Left colon (tissue), 2 donors: Measurements from ENCODE around the gene OR10H5. TPM values are rescaled to one million over a fixed set of nuclear protein-coding genes. Genes with fewer than 3 reads are reported as not detected.
"Not testable (repeated sequence)": the region's sequence is repeated elsewhere in the genome, so short reads cannot be mapped to it uniquely, and the experiment has no call there.

ENCODE experiments used
- ATAC-seq: fragments of 200-7000 bp; cut with Tn5 transposase; one replicate; pipeline ENCODE4 v1.9.1; 2020; ENCODE audit warnings: mild to moderate bottlenecking, moderate library complexity
- DNase-seq, 2 donors: peaks; one replicate each; pipeline ENCODE4 v3.0.0-alpha.2; 2020
- intact Hi-C, 2 donors: fragments of 100-400 bp; cut with DNase I in 1 of 2; cut with micrococcal nuclease in 1 of 2; formaldehyde crosslinking; loops; one replicate each; pipeline versions ENCODE4 v1.11.2 to v1.14.0; 2022; cut with DNase I, micrococcal nuclease
- long read RNA-seq: library from polyadenylated mRNA; unstranded; transcript quantifications from one replicate; pipeline ENCODE4 v2.0.0, GENCODE V29; 2021
- total RNA-seq, 2 donors: library from RNA; stranded (reverse); fragmentation: NEBNext Ultra II Directional; extraction: Animal tissue kit (Norgen Biotek cat#: 25700); gene quantifications; one replicate each; pipeline ENCODE4 v1.2.1, GENCODE V29; 2021
- donor health status: DM: no; HTN: no; CAD: no.
- donor health status: DM: yes; HTN: yes; CAD: no.

Gene OR10H5, protein sequence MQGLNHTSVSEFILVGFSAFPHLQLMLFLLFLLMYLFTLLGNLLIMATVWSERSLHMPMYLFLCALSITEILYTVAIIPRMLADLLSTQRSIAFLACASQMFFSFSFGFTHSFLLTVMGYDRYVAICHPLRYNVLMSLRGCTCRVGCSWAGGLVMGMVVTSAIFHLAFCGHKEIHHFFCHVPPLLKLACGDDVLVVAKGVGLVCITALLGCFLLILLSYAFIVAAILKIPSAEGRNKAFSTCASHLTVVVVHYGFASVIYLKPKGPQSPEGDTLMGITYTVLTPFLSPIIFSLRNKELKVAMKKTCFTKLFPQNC
- not detected for total RNA-seq
- long read RNA-seq, result 0 reads

DNA sequence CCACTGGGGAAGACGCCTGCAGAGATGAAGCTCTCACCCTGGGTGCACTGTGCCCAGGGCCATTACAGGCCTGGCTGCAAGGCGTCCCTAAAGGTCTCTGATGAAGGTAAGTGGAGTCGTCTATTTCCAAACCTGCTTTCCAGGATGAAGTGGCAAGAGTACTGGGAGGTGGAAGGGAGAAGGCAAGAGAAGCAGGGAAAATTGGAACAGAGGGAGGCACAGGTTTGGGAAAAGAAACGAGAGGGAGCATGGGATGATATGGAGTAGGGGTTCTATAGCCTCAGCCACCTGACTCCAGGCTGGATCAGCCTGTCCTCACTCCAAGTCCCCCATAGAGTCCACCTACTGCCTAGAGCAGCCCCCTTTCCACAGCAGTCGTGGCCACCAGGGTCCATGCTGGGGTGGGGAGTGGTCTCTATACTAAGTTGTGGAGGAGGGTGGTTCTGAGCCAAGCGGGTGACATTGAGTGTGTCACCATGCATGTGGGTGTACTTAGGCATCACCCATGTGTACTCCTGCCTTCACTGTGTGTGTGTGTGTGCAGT, at the start of gene OR10H5:
TSS of gene OR10H5 (plus strand) at position 51 of the 545 bp plus-strand sequence. CDS start 6,388 bp downstream, outside the sequence.
- DNase-seq (no peak), ATAC-seq (no peak)
- intact Hi-C loops, result no loop called here

DNA sequence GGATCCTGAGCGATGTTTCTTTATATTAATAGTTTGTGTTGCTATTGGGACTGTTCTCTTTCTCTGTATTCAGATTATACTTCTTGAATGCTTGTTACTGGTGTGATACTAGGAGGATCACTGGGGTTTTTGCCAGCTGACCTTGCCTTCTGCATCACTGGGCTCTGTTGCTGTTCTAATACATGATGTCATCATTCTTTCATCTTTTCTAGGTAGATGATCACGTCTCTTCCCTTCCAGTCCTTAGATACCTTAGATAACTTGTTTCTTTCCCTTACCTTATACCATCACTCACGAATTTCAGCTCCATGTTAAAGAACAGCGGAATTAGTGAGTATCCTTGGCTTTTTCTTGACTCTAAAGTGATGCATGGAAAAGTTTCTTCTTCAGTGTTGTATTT, 49.7 kb upstream of the OR10H5 start, which contains the start of gene OR10H3:
TSS of gene OR10H3 (plus strand) at position 264 of the 400 bp plus-strand sequence. CDS start 3,408 bp downstream, outside the sequence.
- intact Hi-C loops, result no loop called here
- DNase-seq (no peak), ATAC-seq (no peak)

DNA sequence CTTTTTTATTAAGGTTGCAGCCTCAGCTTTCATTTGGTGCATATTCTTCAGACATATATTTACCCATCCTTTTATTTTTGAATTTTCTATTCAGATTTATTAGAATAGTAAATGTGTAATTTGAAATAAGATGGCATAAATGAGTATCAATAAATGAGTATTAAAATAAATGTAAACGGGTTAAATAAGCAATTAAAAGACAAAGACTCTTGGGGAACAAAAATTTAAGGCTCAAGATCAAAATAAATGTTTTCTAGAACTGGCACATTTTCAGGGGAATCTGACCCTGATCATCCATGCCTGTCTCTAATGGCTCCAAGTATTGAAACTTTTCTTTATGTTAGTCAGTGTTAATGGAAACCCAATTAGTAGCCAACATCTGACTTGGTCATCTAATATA, 46.7 kb upstream of the OR10H5 start:
- DNase-seq (no peak), ATAC-seq (no peak)
- intact Hi-C loops, result no loop called here

DNA sequence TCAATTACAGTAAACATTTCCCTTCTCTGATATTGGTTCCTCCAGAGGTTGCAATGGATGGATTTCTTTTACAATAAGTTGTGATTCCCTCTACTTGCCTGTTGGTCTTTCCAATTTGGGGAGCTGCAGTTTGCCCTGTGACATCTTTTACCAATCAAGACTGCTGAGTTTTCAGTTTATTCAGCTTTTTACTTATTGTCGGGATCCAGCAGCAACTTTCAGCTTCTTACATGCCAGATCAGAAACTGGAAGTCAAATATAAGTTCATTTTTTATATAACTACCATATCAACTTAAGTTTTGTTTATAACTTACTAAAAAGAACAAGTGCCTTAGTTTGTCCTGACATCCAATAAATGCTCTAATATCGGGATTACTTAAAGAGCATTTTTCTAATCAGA, 39.2 kb upstream of the OR10H5 start:
- intact Hi-C loops, result no loop called here
- no peak for ATAC-seq
- DNase-seq, result no peak

DNA sequence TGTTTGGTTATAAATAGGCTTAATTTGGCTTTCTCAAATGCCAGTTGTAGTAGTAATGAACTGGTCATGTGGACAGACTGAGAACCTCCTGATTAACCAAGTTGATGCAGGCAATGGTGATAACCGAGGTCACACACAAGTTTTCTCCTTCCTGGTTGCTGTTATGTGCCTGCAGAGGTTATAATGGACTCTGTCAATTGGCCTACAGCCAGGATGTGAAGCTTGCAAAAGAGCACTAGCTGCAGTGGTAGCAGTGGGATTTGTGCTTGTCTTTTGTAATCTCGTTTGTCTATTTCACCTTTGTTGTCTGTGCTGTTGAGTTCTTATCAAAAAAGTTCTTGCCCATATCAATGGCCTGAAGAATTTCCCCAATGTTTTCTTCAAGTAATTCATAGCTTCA, 29.1 kb upstream of the OR10H5 start:
- peak; percentile 44 for ATAC-seq
- no peak for DNase-seq
- intact Hi-C loops, result no loop called here

DNA sequence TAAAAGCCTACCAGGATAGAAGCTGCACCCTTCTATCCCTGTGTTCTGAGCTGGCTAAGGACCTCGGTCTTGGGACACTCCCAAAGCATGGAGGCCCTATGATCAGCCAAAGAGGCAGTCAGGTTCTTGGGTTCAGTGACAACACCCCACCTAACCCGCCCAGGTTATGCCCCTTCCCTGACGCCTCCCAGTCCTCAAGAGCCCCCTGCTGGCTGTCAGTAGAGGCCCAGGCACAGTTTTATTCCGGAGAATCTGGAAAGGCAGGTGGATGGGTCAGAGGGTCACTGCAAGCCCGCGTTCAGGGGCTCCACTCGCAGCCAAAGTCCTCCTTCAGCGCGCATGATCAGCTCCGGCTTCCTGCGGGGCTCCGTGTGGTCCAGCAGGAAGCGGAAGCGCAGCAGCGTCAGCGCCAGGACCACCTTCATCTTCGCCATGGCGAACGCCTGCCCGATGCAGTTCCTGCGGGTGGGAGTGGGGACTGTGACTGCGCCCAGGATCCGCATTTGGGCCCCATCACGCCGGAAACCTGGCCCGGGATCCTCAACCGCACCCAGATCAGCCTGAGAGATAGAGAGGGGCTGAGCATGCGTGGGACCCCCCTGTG, 27.4 kb upstream of the OR10H5 start:
- ATAC-seq (peak; percentile 60), DNase-seq (peak in 1 of 2 donors; percentile 26)

DNA sequence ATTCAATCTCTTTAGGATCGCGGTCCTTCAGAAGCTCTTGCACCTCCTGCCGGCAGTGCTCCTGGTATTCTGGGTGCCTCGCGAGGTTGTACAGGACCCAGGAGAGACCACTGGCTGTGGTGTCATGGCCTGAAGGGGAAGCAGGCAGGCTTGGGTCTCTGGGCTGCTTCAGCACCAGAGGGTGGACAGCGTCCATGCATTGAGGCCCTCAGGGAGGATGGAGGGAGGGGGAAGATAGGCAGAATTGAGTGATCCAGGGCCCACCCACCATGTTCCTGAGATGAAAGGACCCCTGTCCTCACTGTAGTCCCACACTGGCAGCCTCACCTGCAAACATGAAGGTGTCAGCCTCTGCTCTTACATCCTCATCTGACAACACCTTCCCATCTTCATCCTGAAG, 17.9 kb upstream of the OR10H5 start:
- ATAC-seq (no peak), DNase-seq (no peak)
- intact Hi-C loops, result no loop called here

More for the DNA sequence above, 27.4 kb upstream of the OR10H5 start:
- intact Hi-C loops, result no loop called here

DNA sequence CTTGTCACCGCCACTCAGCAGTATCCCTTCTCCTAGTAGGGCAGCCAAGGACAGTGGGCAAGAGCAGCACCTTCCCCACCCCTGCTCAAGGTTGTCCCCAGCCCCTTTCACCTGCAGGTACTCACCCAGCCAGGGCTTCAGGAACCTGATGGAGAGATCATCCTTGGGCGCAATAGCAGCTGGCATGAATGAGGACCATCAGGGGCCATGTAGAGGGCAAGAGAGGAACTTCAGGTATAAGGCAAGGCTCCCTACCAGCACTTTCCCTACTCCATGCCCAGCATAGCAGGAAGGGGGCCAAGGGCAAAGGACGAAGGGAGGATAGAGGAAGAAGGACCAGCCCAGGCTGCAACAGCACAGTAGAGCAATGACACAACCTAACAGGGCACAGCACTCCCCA, 13.3 kb upstream of the OR10H5 start:
- DNase-seq, result not testable (repeated sequence)

DNA sequence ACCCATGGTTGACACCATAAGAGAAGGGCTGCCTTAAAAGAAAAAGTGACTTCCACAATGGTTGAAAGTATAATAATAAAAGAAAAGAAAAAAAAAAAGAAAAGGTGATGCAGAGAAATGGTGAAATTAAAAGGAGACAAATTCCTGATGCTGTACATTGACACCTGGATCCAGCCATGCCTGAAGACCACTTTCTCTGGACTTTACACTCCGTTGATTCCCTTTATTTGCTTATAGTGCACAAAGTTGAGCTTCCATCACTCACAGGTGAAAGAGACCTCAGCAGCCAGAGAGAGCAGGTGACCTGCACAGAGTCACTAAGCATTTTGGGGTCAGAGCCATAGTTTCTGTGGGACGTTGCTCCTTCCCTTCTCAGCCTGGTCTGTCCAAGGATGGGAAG, 12.2 kb upstream of the OR10H5 start:
- ATAC-seq (no peak), DNase-seq (no peak)
- intact Hi-C loops, result no loop called here

More for the DNA sequence above, 13.3 kb upstream of the OR10H5 start:
- ATAC-seq, intact Hi-C loops: not testable (repeated sequence)

DNA sequence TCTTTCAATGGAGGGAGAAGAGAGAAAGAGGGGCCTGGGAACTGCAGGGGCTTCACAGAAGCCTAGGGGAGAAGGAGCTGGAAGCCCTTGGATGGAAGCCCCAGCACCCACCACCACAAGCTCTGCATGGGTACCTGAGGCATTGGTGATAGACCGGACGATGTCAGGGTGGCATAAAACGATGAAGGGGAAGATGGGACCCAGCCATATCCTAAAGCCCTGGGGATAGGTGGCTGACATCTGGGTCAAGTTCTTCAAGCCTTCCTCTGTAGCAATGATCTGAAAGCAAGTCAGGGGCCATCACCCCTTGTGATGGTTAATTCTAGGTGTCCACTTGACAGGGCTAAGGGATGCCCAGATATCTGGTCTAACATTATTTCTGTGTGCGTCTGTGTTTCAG, 11.2 kb upstream of the OR10H5 start:
- DNase-seq (no peak), ATAC-seq (no peak)
- intact Hi-C loops, result no loop called here

DNA sequence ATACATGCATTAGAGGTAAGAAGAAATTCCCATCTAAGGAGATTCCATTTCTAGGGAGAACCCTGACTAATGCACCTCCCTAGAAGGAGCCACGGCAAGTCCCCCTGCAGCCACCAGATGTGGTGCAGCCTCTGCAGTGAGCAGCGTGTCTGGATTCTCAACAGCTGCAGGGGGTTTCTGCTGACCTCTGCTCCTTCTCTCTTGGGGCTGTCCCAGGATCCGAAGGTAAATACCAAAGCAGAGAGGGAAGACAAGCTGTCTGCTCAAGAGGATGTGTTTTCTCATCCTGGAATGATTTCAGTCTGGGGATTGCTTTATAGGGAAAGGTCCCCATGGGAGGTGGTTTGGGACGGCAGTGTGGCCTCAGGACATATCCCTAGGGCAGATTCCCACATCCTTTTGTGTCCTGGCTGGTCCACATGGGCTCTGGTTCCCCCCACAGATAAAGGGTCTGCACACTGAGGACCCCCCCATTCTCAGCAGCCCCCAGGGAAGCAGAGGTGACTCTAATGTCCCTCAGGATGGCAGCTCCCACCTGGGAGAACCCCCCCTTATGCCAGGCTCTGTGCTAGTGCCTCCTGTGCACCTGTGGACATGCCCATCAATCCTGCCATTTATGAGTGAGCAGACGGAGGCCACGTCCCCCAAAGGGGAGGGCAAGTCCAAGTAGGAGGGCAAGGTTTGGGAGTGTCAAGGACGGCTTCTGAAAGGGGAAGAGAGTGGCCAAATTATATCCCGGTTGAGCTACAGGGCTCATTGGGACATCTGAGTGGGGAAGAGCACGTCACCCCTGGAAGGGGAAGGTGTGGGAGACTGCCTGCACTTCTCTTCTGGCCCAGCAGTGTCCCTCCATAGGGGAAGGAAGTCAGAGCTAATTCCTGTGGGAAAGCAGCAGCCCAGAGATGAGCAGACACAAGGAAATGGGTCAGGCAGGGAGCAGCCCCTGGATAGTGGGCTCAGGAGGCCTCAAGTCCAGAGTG, 10.2 kb upstream of the OR10H5 start:
- ATAC-seq (peak; percentile 55), DNase-seq (no peak)
- intact Hi-C loops, result no loop called here

DNA sequence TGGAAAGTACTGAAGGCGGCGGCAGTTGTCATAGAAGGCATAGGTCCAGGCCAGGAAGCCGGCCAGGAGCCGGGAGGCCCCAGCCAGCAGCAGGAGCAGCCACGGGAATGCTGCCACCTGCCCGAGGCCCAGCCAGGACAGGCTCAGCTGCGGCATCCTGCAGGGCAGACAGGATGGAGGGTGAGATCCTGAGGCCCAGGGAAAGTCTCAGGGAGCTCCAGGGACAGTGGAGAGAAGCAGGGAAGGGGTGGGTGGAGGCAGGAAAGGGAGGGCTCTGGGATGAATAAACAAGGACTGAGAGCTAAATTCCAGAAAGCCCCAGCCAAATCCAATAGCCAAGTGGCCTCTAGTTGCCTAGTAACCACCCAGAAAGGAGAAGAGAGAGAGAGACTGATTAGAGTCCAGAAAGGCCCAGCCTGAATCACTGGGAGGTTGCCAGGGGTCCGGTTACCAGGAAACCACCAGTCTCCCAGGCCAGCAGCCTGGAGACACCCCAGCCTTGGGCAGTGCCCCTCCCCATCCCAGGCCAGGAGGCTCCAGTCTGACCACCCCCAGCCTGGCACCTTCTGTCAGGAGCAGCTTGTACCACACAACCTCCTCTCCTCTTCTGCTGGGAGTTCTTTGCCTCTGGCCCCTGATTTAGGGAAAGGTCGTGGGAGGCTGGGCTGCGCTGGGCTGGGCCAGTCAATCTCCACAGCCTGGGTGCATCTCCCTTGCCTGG, 7.5 kb upstream of the OR10H5 start:
- DNase-seq, result peak; percentile 53 to 54
- ATAC-seq, result peak; percentile 43
- intact Hi-C loops, result no loop called here

DNA sequence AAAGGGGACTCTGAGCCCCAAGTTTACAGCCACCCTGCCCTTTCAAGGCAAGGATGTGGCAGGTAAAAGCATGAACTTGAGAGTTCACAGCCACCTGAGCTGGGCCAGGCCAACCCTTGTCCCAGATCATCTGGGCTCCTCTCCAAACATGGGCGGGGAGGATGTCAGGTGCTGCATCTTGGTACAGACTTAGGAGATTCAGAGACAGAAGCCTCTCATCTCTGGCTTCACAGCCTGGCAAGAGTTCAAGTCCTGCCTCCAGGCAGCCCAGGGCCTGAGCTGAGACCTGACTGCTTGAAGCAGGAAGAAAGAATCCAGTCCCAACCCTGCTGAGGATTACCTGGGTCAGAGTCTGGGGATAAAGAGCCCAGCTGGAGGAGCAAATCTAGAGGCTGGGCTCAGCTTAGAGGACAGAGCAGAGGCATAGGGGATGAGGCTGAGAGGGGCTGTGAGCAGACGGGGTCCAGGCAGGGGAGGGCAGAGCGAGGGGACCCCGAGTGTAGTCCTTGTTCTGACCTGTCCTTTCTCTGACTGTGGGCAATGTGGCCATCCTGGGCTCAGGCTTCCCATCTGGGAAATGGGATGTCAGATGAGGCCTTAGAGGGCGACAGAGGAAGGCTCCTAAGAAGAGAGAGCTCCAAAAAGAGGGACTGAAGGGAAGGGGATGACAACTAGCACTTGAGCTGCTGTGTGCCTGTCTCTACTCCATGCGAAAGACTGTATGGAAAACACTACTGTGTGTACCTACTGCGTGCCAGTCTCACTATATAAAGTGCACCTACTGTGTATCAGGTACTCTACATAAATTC, 6.6 kb upstream of the OR10H5 start:
- intact Hi-C loops, result no loop called here
- DNase-seq, result peak in 1 of 2 donors; percentile 41
- peak; percentile 88 for ATAC-seq

DNA sequence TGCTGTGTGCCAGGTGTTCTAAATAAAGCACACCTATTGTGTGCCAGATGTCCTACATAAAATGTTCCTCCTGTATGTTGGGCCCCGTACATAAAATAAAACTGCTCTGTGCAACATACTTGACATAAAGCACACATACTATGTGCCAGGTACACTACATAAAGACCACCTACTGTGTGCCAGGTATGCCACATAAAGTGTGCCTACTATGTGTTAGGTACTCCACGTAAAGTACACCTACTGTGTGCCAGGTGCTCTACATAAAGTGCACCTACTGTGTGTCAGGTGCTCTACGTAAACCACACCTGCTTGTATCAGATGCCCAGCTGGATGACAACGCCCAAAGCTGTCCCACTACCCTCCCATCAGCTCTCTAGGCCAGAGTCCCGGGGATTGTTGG, 5.8 kb upstream of the OR10H5 start:
- ATAC-seq (no peak), DNase-seq (no peak)

DNA sequence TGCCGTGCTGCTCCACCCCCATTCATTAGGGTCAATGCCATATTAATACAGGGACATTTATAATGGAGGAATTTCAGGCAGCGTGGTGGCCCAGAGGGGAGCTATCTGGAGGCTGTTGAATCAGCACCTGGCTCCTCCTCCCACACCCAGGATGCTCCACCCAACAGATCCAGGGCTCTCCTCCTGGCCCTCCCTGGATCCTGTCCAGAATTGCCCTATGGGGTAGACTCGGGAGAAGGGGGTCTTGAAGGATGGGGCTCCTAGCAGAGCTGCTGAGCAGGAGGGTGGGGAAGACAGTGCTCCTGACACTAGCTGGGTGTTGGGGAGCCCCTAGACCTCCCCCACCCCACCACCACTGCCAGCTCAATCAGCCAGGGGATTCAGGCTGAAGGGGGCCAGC, 5.2 kb upstream of the OR10H5 start:
- intact Hi-C loops, result no loop called here
- DNase-seq, result no peak
- no peak for ATAC-seq

More for the DNA sequence above, 5.8 kb upstream of the OR10H5 start:
- intact Hi-C loops, result no loop called here

DNA sequence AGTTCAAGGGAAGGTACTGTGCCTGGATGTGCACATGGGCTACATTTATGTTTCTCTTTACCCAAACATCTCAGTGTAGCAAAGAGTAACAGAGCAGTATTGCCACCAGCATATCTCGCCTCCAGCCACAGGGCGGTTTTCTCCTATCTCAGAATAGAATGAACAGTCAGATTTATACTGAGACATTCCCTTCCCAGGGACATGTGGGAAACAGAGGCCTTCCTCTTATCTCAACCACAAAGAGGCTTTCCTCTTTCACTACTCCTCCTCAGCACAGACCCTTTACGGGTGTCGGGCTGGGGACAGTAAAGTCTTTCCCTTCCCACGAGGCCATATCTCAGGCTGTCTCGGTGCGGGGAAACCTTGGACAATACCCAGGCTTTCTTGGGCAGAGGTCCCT, 4.6 kb upstream of the OR10H5 start:
- intact Hi-C loops, ATAC-seq, DNase-seq: not testable (repeated sequence)

DNA sequence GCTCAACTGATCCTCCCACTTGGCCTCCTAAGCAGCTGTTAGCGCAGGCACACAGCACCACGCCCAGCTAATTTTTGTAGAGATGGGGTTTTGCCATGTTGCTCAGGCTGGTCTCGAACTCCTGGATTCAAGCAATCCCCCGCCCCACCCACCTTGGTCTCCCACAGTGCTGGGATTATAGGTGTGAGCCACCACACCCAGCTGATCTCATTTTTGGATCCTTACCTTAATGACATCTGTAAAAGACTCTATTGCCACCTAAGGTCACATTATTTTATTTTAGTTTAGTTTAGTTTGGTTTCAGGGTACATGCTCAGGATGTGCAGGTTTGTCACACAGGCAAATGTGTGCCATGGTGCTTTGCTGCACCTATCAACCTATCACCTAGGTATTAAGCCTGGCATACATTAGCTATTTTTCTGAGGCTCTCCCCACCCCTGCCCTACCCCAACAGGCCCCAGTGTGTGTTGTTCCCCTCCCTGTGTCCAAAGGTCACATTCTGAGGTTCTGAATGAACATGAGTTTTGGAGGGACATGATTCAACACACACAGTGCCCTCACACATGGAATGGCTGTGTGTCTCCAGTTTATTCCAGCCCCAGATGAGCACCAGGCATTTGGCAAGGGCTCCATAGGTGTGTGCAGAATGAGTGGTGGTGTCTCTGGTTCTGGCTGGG, 1.3 kb downstream of the OR10H5 start:
- ATAC-seq, result peak; percentile 93
- peak; percentile 21 to 36 for DNase-seq
- intact Hi-C loops, result no loop called here
